ENCODE measurements around the gene TPX2. TPM values are rescaled to one million over a fixed set of nuclear protein-coding genes. Genes with fewer than 3 reads are reported as not detected.

Gene TPX2
- total and polyA plus RNA-seq, 2 of the 8 experiments (the other 6 are each of a cell fraction or from before 2014, with no cell fraction given) = 43.6 to 125 TPM

- Histone ChIP-seq H4K91ac (replicated peaks; ENCODE audit: insufficient read length, low read length) (no peak overlapping the region), H3K27me3 (replicated peaks in 1 of 4; ENCODE audit: control insufficient read depth in 3 of 4, extremely low read depth in 1 of 4, insufficient read depth in 3 of 4, low read length in 3 of 4) (no peaks in the 10 kb centered on the region), H2BK5ac (ENCODE audit: low read depth, low read length) (no peak overlapping the region), H4K5ac (ENCODE audit: insufficient read length, low read depth, low read length) (no peak overlapping the region), H3K9me3 (ENCODE audit: insufficient read depth in 2 of 2, low read depth in 1 of 2, low read length in 1 of 2) (no peaks in the 10 kb centered on the region), H2AFZ (ENCODE audit: low read length) (no peak overlapping the region), H3K23ac (ENCODE audit: insufficient read length) (no peak overlapping the region), H4K20me1 (replicated peaks in 1 of 2; ENCODE audit: control insufficient read depth in 1 of 2, insufficient read depth in 2 of 2, low read length in 2 of 2) (no peaks in the 10 kb centered on the region), H3K18ac (ENCODE audit: extremely low read depth, low read length) (no peak overlapping the region), H3K27ac (ENCODE audit: low read depth, low read length) (no peak overlapping the region), H3K23me2 (ENCODE audit: low read depth, low read length) (no peaks in the 10 kb centered on the region), H3K9ac (replicated peaks in 1 of 4; ENCODE audit: extremely low read depth in 1 of 4, low read depth in 3 of 4, low read length in 3 of 4) (no peak overlapping the region), H3K14ac (ENCODE audit: insufficient read length) (no peak overlapping the region), H3K4me3 (ENCODE audit: extremely low read depth in 1 of 4, insufficient read depth in 2 of 4, low read depth in 3 of 4, low read length in 4 of 4) (no peak overlapping the region), H4K8ac (ENCODE audit: extremely low read depth, insufficient read depth, low read length) (no peak overlapping the region), H2BK12ac (ENCODE audit: low read depth, low read length) (no peak overlapping the region), H3K56ac (replicated peaks; ENCODE audit: insufficient read length, low read depth, low read length) (no peak overlapping the region), H2BK15ac (ENCODE audit: low read length) (no peak overlapping the region), H3K79me2 (ENCODE audit: control insufficient read depth in 1 of 2, insufficient read depth in 2 of 2, low read length in 2 of 2) (no peaks in the 10 kb centered on the region), H2AK5ac (ENCODE audit: low read depth, low read length) (no peak overlapping the region), H3K4me2 (ENCODE audit: insufficient read depth in 1 of 2, low read depth in 2 of 2, low read length in 2 of 2) (no peak overlapping the region), H2BK20ac (ENCODE audit: low read length) (no peak overlapping the region), H2BK120ac (replicated peaks; ENCODE audit: low read depth, low read length) (no peak overlapping the region), H3K79me1 (ENCODE audit: low read depth, low read length) (no peaks in the 10 kb centered on the region), H3K4me1 (replicated peaks in 1 of 4; ENCODE audit: control insufficient read depth in 3 of 4, insufficient read depth in 4 of 4, low read length in 3 of 4) (no peaks in the 10 kb centered on the region), H3K36me3 (ENCODE audit: control insufficient read depth in 2 of 4, insufficient read depth in 4 of 4, low read length in 3 of 4) (peaks cover 1 to 6% (median 4%) of the 10 kb centered on the region in 4 experiments; a peak in 5 of 8 replicates), H3K4ac (replicated peaks; ENCODE audit: insufficient read length, low read depth, low read length) (no peak overlapping the region)
- WGBS, 2 experiments (ENCODE audit: extremely low coverage in 1 of 2, insufficient coverage in 1 of 2, insufficient read length in 1 of 2, insufficient replicate concordance in 2 of 2, low coverage in 1 of 2, low lambda C conversion rate in 2 of 2, missing lambda C conversion rate in 1 of 2) = 90% methylated on average over 3 of the region's 3 CpGs; no CpG with 5 or more reads in 1 of the 2 experiments
- FAIRE-seq (no peak), DNase-seq (ENCODE audit: low read depth in 1 of 2, low spot score in 2 of 2) (no peak)
- TF ChIP-seq CTCF (IDR thresholded peaks at IDR 0.05; ENCODE audit: control extremely low read depth in 1 of 3, insufficient read depth in 1 of 3, low read depth in 1 of 3, low read length in 3 of 3) (no peak), POLR2A (IDR thresholded peaks at IDR 0.05; ENCODE audit: control extremely low read depth in 1 of 2, low read depth in 2 of 2, low read length in 2 of 2) (no peak), RBBP5 (IDR thresholded peaks at IDR 0.05; ENCODE audit: borderline replicate concordance, low read depth, low read length) (no peak), CTBP2 (IDR thresholded peaks at IDR 0.05; ENCODE audit: borderline replicate concordance, insufficient read depth, insufficient read length, low read length) (no peak), YY1 (IDR thresholded peaks at IDR 0.05; ENCODE audit: low read depth, low read length) (no peak)
- ChIA-PET POLR2A (ENCODE audit: partially characterized antibody) (interaction anchor here (1.4 kb wide), 1 partner anchor 302 kb away, joined by 3 read pairs; no protein-coding TSS in a partner anchor), CTCF (ENCODE audit: partially characterized antibody) (interaction anchor here (1.3 to 1.6 kb wide), 3 partner anchors 11 to 85 kb away, joined by 4 to 8 read pairs (median 6); partner anchors contain the start of gene MYLK2)
Measured at GRCh38 chr20:31808481-31808880, 69.4 kb downstream of the TPX2 start.
